VCaP (cell line): ENCODE results near the gene SCAMP2.

Experiments
- H3K27ac ChIP-seq: fragments of 450-650 bp; 2 replicates; pipeline ENCODE4 v1.5.1; 2017
- CTCF ChIP-seq: fragments of 450-650 bp; conservative IDR thresholded peaks from 2 replicates; pipeline ENCODE4 v1.5.1; 2017; ENCODE audit warnings: mild to moderate bottlenecking, moderate library complexity

SCAMP2 gene

GRCh38 chr15:74873036-74873755 lies at the start of gene SCAMP2:
SCAMP2 (minus strand) TSS chr15:74873365; CDS start chr15:74873255, 110 bp downstream.
- no peak for TF ChIP-seq CTCF
- peak within 1 kb of the TSS; percentile 82 for H3K27ac ChIP-seq

DNA sequence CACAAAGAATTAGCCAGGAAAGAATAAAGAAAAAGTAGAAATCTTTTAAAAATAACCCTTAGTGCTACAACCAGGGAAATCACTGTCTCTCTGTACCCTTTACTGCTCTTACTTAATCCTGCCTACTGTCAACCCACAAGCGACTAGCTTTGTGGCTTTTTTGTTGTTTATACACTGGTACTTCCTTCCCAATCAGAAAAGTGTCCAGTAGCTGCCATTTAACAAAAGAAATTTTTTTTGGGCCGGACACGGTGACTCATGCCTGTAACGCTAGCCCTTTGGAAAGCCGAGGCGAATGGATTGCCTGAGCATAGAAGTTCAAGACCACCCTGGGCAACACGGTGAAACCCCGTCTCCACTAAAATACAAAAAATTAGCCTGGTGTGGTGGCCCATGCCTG lies 47.3 kb upstream of the SCAMP2 start:
- no peak for TF ChIP-seq CTCF
- H3K27ac ChIP-seq = no peak overlapping the region

- TF ChIP-seq CTCF = no peak
- no peak overlapping the region for H3K27ac ChIP-seq
Observed at GRCh38 chr15:74917676-74918075, 44.5 kb upstream of the SCAMP2 start.

DNA sequence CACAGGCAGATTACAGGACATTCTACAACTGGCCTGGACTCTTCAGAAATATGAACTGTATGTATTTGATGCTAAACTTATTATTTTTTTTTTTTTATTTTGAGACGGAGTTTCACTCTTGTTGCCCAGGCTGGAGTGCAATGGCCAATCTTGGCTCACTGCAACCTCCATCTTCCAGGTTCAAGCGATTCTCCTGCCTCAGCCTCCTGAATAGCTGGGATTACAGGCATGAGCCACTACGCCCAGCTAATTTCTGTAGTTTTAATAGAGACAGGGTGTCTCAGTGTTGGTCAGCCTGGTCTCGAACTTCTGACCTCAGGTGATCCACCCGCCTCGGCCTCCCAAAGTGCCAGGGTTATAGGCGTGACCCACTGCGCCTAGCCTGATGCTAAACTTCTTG lies 40.6 kb upstream of the SCAMP2 start:
- H3K27ac ChIP-seq = peak overlapping the region; percentile 41

GRCh38 chr15:74913041-74913440 lies 39.9 kb upstream of the SCAMP2 start:
- H3K27ac ChIP-seq = peak overlapping the region; percentile 41
- no peak for TF ChIP-seq CTCF

GRCh38 chr15:74908635-74909034 lies 35.5 kb upstream of the SCAMP2 start:
- TF ChIP-seq CTCF = no peak
- no peak overlapping the region for H3K27ac ChIP-seq

- TF ChIP-seq CTCF = no peak
- H3K27ac ChIP-seq = peak overlapping the region; percentile 98
Observed at GRCh38 chr15:74907163-74907870, 34.2 kb upstream of the SCAMP2 start.
